OCI-LY7 (cell line): Measurements from ENCODE around the gene ADCY1. TPM values are rescaled to one million over a fixed set of nuclear protein-coding genes. Genes with fewer than 3 reads are reported as not detected.

ENCODE experiments used
- BruUV-seq: library from RNA; stranded (reverse); fragments of 400-500 nt; replicated peaks from 2 replicates; lab custom pipeline; 2021; lab: Mats Ljungman, UMichigan
- CTCF ChIA-PET: fragments of 300-600 bp; sonication (Branson Sonifier 250); formaldehyde crosslinking; loops from one replicate; lab custom pipeline; 2022; ENCODE audit warnings: antibody characterized with exemption; ENCODE audit not compliant: unreplicated experiment; lab: Charles Lee
- POLR2A ChIA-PET: fragments of 300-600 bp; sonication (Branson Sonifier 250); formaldehyde crosslinking; loops from one replicate; lab custom pipeline; 2022; ENCODE audit warnings: antibody characterized with exemption; lab: Charles Lee
- DNase-seq: peaks from one replicate; pipeline ENCODE4 v3.0.0-alpha.2; 2015; ENCODE audit warnings: low spot score
- H2AFZ ChIP-seq: fragments of 200-600 bp; sonication (generic), shearing (Covaris generic); 2 replicates; pipeline ENCODE4 v1.6.1; 2014; ENCODE audit warnings: mild to moderate bottlenecking, antibody characterized with exemption, low read length, moderate library complexity
- H3K27ac ChIP-seq: fragments of 200-600 bp; sonication (generic); 2 replicates; pipeline ENCODE4 v1.5.1; 2014; ENCODE audit warnings: mixed run types, low read depth, mild to moderate bottlenecking, moderate library complexity, low read length, inconsistent platforms; ENCODE audit not compliant: poor library complexity, severe bottlenecking
- H3K36me3 ChIP-seq: fragments of 200-600 bp; sonication (generic); 2 replicates; pipeline ENCODE4 v1.6.1; 2014; ENCODE audit warnings: mild to moderate bottlenecking, antibody characterized with exemption, low read length, moderate library complexity, mixed read lengths; ENCODE audit not compliant: insufficient read depth
- H3K4me1 ChIP-seq: fragments of 200-600 bp; sonication (generic); 2 replicates; pipeline ENCODE4 v1.5.1; 2014; ENCODE audit warnings: mild to moderate bottlenecking, low read length; ENCODE audit not compliant: insufficient read depth, poor library complexity, severe bottlenecking
- H3K4me2 ChIP-seq: fragments of 200-600 bp; sonication (generic); 2 replicates; pipeline ENCODE4 v1.6.1; 2014; ENCODE audit warnings: mild to moderate bottlenecking, low read length
- H3K4me3 ChIP-seq: fragments of 200-600 bp; sonication (generic); 2 replicates; pipeline ENCODE4 v1.5.1; 2014; ENCODE audit warnings: mild to moderate bottlenecking, low read depth, low read length; ENCODE audit not compliant: poor library complexity, severe bottlenecking
- H3K79me2 ChIP-seq: fragments of 200-600 bp; sonication (generic); 2 replicates; pipeline ENCODE4 v1.6.1; 2016; ENCODE audit warnings: low read depth, mild to moderate bottlenecking, low read length, moderate library complexity, mixed read lengths; ENCODE audit not compliant: insufficient read depth
- H3K9me2 ChIP-seq: fragments of 200-600 bp; sonication (generic); 2 replicates; pipeline ENCODE4 v1.6.1; 2016; ENCODE audit warnings: mild to moderate bottlenecking, low read length, mixed read lengths; ENCODE audit not compliant: insufficient read depth
- H3K9me3 ChIP-seq: fragments of 200-600 bp; sonication (generic); 2 replicates; pipeline ENCODE4 v1.6.1; 2014; ENCODE audit warnings: mild to moderate bottlenecking, mixed run types, low read length, mixed read lengths
- H4K20me1 ChIP-seq: fragments of 200-600 bp; sonication (generic); 2 replicates; pipeline ENCODE4 v1.6.1; 2014; ENCODE audit warnings: mild to moderate bottlenecking, antibody characterized with exemption, low read length, moderate library complexity, mixed read lengths; ENCODE audit not compliant: insufficient read depth
- CTCF ChIP-seq: fragments of 200-600 bp; sonication (generic); conservative IDR thresholded peaks from 2 replicates; pipeline ENCODE4 v1.5.1; 2014; ENCODE audit warnings: mild to moderate bottlenecking, antibody characterized with exemption, low read length, moderate library complexity, mixed read lengths
- EZH2phosphoT487 ChIP-seq: fragments of 200-600 bp; sonication (generic); IDR thresholded peaks from 2 replicates; pipeline ENCODE4 v1.6.1; 2018; ENCODE audit warnings: low read depth, borderline replicate concordance, mild to moderate bottlenecking, mixed run types, antibody characterized with exemption, low read length, moderate library complexity, mixed read lengths
- intact Hi-C: fragments of 100-400 bp; cut with micrococcal nuclease; formaldehyde crosslinking; loops from one replicate; pipeline ENCODE4 v1.10.0; 2022; ENCODE audit not compliant: unreplicated experiment
- total RNA-seq, 2 experiments: library from RNA; depleted of rRNA in 1 of 2; stranded (reverse); fragments of >200 nt in 1 of 2; shearing (Covaris generic) in 1 of 2; gene quantifications; 2 replicates each; pipeline ENCODE4 v1.2.3, GENCODE V29; 2014 to 2022

ADCY1 gene
- total RNA-seq, 2 experiments from 2014 or later, result 0.13 TPM; not detected in 1

- BruUV-seq, result no TSS peak
- Histone ChIP-seq H3K79me2 (no peaks in the 10 kb centered on the region), H3K4me2 (no peak overlapping the region), H3K4me1 (no peaks in the 10 kb centered on the region), H3K36me3 (no peaks in the 10 kb centered on the region), H2AFZ (no peak overlapping the region), H3K9me3 (no peaks in the 10 kb centered on the region), H4K20me1 (no peaks in the 10 kb centered on the region), H3K27ac (no peak overlapping the region), H3K4me3 (no peak overlapping the region), H3K9me2 (no peaks in the 10 kb centered on the region)
- POLR2A ChIA-PET, result no interaction called here
- CTCF ChIA-PET, result no interaction called here
- intact Hi-C loops, result no loop called here
- TF ChIP-seq EZH2phosphoT487 (no peak), CTCF (no peak)
- no peak for DNase-seq
Measured at GRCh38 chr7:45660901-45661211, 86.7 kb downstream of the ADCY1 start.

- TF ChIP-seq EZH2phosphoT487 (no peak), CTCF (no peak)
- BruUV-seq, result no TSS peak
- CTCF ChIA-PET, result no interaction called here
Measured at GRCh38 chr7:45661302-45661995, 87.3 kb downstream of the ADCY1 start.

GRCh38 chr7:45662018-45662417, 87.8 kb downstream of the ADCY1 start:
- Histone ChIP-seq H3K79me2 (no peaks in the 10 kb centered on the region), H4K20me1 (no peaks in the 10 kb centered on the region), H3K4me3 (no peak overlapping the region), H3K4me1 (no peaks in the 10 kb centered on the region), H3K36me3 (no peaks in the 10 kb centered on the region), H3K9me2 (no peaks in the 10 kb centered on the region), H3K9me3 (no peaks in the 10 kb centered on the region), H3K27ac (no peak overlapping the region), H3K4me2 (no peak overlapping the region), H2AFZ (no peak overlapping the region)
- no TSS peak for BruUV-seq
- ChIA-PET POLR2A (interaction anchor here (1.1 kb wide), 1 partner anchor 192 kb away, joined by 4 read pairs; no protein-coding TSS in a partner anchor), CTCF (no interaction called here)
- intact Hi-C loops, result no loop called here
- DNase-seq, result no peak
- no peak for TF ChIP-seq CTCF

More at GRCh38 chr7:45661302-45661995, 87.3 kb downstream of the ADCY1 start:
- POLR2A ChIA-PET, result interaction anchor here (1.1 kb wide), 1 partner anchor 193 kb away, joined by 4 read pairs; no protein-coding TSS in a partner anchor
- intact Hi-C loops, result no loop called here
- Histone ChIP-seq H3K4me2 (no peak overlapping the region), H4K20me1 (no peaks in the 10 kb centered on the region), H3K79me2 (no peaks in the 10 kb centered on the region), H2AFZ (no peak overlapping the region), H3K4me3 (no peak overlapping the region), H3K9me3 (no peaks in the 10 kb centered on the region), H3K9me2 (no peaks in the 10 kb centered on the region), H3K4me1 (no peaks in the 10 kb centered on the region), H3K27ac (no peak overlapping the region), H3K36me3 (no peaks in the 10 kb centered on the region)
- DNase-seq, result no peak
